ENCODE data around the gene PLPP3. TPM values are rescaled to one million over a fixed set of nuclear protein-coding genes. Genes with fewer than 3 reads are reported as not detected.

Gene PLPP3
- total RNA-seq, 1 experiment from 2014 or later = 0.39 TPM

DNA sequence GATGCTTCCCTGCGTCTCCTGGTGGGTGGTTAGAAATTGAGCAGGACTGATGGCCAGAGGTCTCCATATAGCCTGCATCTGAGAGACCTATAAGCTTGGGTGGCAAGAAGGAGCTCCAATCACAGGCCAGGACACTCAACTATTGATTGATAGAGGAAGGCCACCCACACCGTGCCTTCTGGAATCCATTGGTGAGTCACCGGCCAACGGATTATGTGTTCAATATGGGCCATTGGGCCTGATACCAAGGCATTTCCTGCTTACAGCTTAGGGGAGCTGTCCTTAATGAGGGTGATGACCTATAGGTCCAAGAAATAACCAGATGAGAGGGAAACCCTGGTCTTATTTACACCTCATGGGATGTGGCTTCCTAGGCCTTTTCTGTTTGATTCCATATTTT, 115.1 kb downstream of the PLPP3 start:
- POLR2A ChIA-PET (ENCODE audit: low non-redundant PET) = no interaction called here
- CTCF ChIA-PET = no interaction called here
- H3K27ac ChIP-seq (ENCODE audit: low read depth, low read length, poor library complexity, severe bottlenecking) = no peak overlapping the region

DNA sequence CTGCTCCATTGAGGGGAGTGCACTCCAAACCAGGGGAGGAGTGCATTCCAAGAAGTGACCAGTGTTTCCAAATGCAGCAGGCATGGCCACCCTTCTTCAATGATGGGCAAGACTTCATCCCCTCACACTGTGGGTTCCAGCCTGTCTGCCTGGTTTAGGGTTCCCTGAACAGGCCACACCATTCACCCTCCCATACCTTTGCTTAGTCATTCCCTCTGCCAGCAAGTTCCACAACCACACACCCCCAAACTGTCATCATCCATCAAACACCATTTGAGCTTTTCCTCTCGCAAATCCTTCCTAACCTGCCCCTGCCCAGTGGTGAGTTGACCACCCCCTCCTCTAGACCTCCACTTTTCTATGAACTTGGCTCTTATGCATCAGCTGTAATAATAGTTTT, 116.0 kb downstream of the PLPP3 start:
- no peak for DNase-seq (ENCODE audit: low spot score)
- H3K9me3 ChIP-seq (ENCODE audit: low read depth, low read length, poor library complexity, severe bottlenecking) = no peaks in the 10 kb centered on the region
- POLR2A ChIA-PET (ENCODE audit: low non-redundant PET) = no interaction called here
- no peaks in the 10 kb centered on the region for H3K27me3 ChIP-seq (replicated peaks; ENCODE audit: insufficient read depth, low read depth, low read length, poor library complexity)
- H3K4me1 ChIP-seq (ENCODE audit: insufficient read depth, low read length, poor library complexity, severe bottlenecking) = no peaks in the 10 kb centered on the region
- no peak for TF ChIP-seq EZH2 (IDR thresholded peaks at IDR 0.05; ENCODE audit: borderline replicate concordance, low read depth, low read length, poor library complexity, severe bottlenecking)
- TF ChIP-seq, protein P1, sequence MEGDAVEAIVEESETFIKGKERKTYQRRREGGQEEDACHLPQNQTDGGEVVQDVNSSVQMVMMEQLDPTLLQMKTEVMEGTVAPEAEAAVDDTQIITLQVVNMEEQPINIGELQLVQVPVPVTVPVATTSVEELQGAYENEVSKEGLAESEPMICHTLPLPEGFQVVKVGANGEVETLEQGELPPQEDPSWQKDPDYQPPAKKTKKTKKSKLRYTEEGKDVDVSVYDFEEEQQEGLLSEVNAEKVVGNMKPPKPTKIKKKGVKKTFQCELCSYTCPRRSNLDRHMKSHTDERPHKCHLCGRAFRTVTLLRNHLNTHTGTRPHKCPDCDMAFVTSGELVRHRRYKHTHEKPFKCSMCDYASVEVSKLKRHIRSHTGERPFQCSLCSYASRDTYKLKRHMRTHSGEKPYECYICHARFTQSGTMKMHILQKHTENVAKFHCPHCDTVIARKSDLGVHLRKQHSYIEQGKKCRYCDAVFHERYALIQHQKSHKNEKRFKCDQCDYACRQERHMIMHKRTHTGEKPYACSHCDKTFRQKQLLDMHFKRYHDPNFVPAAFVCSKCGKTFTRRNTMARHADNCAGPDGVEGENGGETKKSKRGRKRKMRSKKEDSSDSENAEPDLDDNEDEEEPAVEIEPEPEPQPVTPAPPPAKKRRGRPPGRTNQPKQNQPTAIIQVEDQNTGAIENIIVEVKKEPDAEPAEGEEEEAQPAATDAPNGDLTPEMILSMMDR (conservative IDR thresholded peaks at IDR 0.05; ENCODE audit: low read depth, low read length) = no peak
- no TSS peak for BruUV-seq (replicated peaks)
- CTCF ChIA-PET = no interaction called here
- no peaks in the 10 kb centered on the region for H3K36me3 ChIP-seq (ENCODE audit: insufficient read depth, low read length, poor library complexity, severe bottlenecking)
- intact Hi-C loops (cut with micrococcal nuclease; ENCODE audit: unreplicated experiment) = no loop called here
- H3K4me3 ChIP-seq (ENCODE audit: low read depth, low read length, poor library complexity, severe bottlenecking) = no peak overlapping the region
- no peak overlapping the region for H3K27ac ChIP-seq (ENCODE audit: low read depth, low read length, poor library complexity, severe bottlenecking)

More for the DNA sequence above, 115.1 kb downstream of the PLPP3 start:
- H3K27me3 ChIP-seq (replicated peaks; ENCODE audit: insufficient read depth, low read depth, low read length, poor library complexity) = no peaks in the 10 kb centered on the region
- H3K4me1 ChIP-seq (ENCODE audit: insufficient read depth, low read length, poor library complexity, severe bottlenecking) = no peaks in the 10 kb centered on the region
- no peak for TF ChIP-seq EZH2 (IDR thresholded peaks at IDR 0.05; ENCODE audit: borderline replicate concordance, low read depth, low read length, poor library complexity, severe bottlenecking)
- TF ChIP-seq, protein P1 (conservative IDR thresholded peaks at IDR 0.05; ENCODE audit: low read depth, low read length) = no peak
- no peaks in the 10 kb centered on the region for H3K36me3 ChIP-seq (ENCODE audit: insufficient read depth, low read length, poor library complexity, severe bottlenecking)
- no TSS peak for BruUV-seq (replicated peaks)
- H3K4me3 ChIP-seq (ENCODE audit: low read depth, low read length, poor library complexity, severe bottlenecking) = no peak overlapping the region
- DNase-seq (ENCODE audit: low spot score) = no peak
- no peaks in the 10 kb centered on the region for H3K9me3 ChIP-seq (ENCODE audit: low read depth, low read length, poor library complexity, severe bottlenecking)
- intact Hi-C loops (cut with micrococcal nuclease; ENCODE audit: unreplicated experiment) = no loop called here

DNA sequence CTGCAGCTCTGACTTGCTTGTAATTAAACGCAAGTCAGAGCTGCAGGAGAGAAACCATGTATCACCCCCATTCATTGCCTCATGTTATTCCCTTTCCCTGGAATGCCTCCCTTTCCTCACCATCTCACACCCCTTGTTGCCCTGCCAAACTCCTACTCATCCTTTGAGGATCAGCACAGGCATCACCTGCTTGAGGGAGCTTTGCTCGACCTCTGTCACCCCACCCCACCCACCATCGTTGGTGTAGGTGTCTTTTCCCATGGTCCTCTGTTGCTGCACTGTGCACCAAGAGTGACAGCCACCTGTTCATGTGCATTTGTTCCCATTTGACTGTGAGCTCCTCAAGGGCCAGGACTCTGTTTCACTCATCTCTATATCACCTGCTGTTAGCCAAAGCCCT, 117.2 kb downstream of the PLPP3 start:
- ChIA-PET POLR2A (ENCODE audit: low non-redundant PET) (no interaction called here), CTCF (no interaction called here)
- no peak overlapping the region for H3K27ac ChIP-seq (ENCODE audit: low read depth, low read length, poor library complexity, severe bottlenecking)
- H3K4me1 ChIP-seq (ENCODE audit: insufficient read depth, low read length, poor library complexity, severe bottlenecking) = no peaks in the 10 kb centered on the region
- H3K9me3 ChIP-seq (ENCODE audit: low read depth, low read length, poor library complexity, severe bottlenecking) = no peaks in the 10 kb centered on the region
- TF ChIP-seq, protein P1 (conservative IDR thresholded peaks at IDR 0.05; ENCODE audit: low read depth, low read length) = no peak
- no peak for TF ChIP-seq EZH2 (IDR thresholded peaks at IDR 0.05; ENCODE audit: borderline replicate concordance, low read depth, low read length, poor library complexity, severe bottlenecking)
- DNase-seq (ENCODE audit: low spot score) = no peak
- intact Hi-C loops (cut with micrococcal nuclease; ENCODE audit: unreplicated experiment) = no loop called here
- BruUV-seq (replicated peaks) = no TSS peak
- H3K4me3 ChIP-seq (ENCODE audit: low read depth, low read length, poor library complexity, severe bottlenecking) = no peak overlapping the region
- no peaks in the 10 kb centered on the region for H3K27me3 ChIP-seq (replicated peaks; ENCODE audit: insufficient read depth, low read depth, low read length, poor library complexity)
- no peaks in the 10 kb centered on the region for H3K36me3 ChIP-seq (ENCODE audit: insufficient read depth, low read length, poor library complexity, severe bottlenecking)

Measured in A673 (cell line).